ENCODE measurements around the gene ENTPD1.

DNA sequence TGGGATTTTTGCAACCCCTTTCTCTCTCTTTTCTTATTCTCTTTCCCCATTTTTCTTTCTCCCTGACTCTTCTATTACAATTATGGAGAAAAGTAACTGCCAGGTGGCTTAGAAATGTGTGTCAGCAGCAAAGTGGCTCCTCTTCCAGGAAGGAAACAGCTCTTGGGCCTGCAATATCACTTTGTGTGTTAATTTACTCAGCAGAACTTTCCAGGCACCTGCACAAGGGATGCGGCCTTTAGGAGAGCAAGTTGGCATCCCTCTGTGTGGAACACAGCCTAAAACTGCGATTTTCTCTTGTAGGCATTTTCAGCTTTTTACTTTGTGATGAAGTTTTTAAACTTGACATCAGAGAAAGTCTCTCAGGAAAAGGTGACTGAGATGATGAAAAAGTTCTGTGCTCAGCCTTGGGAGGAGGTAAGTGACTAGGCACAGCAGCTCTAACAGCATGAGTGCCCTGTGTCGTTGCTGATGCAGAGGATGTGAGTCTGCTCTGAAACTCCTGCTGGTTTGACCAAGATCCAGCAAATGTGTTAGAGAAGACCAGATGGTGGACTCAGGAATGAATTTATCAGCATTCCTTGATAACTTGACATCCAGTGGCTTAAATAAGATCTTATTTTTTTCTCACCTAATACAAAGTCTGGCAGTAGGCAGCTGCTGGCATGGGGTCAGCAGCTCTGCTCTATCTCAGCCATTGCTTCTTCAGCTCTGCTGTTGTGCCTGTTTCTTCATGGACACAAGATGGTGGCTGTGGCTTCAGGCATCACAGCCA is 104.4 kb downstream of the ENTPD1 start:
- TF ChIP-seq, protein P1, sequence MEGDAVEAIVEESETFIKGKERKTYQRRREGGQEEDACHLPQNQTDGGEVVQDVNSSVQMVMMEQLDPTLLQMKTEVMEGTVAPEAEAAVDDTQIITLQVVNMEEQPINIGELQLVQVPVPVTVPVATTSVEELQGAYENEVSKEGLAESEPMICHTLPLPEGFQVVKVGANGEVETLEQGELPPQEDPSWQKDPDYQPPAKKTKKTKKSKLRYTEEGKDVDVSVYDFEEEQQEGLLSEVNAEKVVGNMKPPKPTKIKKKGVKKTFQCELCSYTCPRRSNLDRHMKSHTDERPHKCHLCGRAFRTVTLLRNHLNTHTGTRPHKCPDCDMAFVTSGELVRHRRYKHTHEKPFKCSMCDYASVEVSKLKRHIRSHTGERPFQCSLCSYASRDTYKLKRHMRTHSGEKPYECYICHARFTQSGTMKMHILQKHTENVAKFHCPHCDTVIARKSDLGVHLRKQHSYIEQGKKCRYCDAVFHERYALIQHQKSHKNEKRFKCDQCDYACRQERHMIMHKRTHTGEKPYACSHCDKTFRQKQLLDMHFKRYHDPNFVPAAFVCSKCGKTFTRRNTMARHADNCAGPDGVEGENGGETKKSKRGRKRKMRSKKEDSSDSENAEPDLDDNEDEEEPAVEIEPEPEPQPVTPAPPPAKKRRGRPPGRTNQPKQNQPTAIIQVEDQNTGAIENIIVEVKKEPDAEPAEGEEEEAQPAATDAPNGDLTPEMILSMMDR (conservative IDR thresholded peaks at IDR 0.05 in 1 of 2, IDR thresholded peaks at IDR 0.05 in 1 of 2; ENCODE audit: low read depth in 1 of 2, low read length in 2 of 2), result no peak
- no peak for TF ChIP-seq EZH2 (IDR thresholded peaks at IDR 0.05; ENCODE audit: low read length, missing control alignments)

Data from fibroblast of lung (primary cell).